SU-DHL-6 (cell line): ENCODE data around the gene YEATS4.

Source experiments
- EZH2phosphoT487 ChIP-seq: fragments of 200-600 bp; sonication (generic), shearing (Covaris generic); conservative IDR thresholded peaks from 2 replicates; pipeline ENCODE4 v1.6.1; 2018; ENCODE audit warnings: mild to moderate bottlenecking, antibody characterized with exemption, low read length, moderate library complexity, mixed read lengths
- TF ChIP-seq, protein P1 (sequence below): fragments of 200-600 bp; sonication (generic); IDR thresholded peaks from one replicate; pipeline ENCODE4 v1.5.1; 2017; ENCODE audit warnings: antibody characterized with exemption, mild to moderate bottlenecking, low read length, moderate library complexity; ENCODE audit not compliant: insufficient read depth, poor library complexity, severe bottlenecking

DNA sequence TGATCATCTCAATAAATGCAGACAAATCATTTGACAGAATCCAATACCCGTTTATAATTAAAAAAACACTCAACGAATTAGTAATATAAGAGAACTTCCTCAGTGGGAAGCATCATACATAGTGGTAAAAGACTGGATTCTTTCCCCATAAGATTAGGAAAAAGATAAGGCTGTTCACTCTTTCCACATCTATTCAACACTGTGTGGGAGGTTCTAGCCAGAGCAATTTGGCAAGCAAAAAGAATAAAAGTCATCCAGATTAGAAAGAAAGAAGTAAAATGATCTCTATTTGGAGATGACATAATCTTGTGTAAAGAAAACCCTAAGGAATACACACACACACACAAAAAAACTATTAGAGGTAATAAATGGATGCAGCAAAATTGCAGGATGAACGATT is 38.4 kb downstream of the YEATS4 start:
- TF ChIP-seq, protein P1, sequence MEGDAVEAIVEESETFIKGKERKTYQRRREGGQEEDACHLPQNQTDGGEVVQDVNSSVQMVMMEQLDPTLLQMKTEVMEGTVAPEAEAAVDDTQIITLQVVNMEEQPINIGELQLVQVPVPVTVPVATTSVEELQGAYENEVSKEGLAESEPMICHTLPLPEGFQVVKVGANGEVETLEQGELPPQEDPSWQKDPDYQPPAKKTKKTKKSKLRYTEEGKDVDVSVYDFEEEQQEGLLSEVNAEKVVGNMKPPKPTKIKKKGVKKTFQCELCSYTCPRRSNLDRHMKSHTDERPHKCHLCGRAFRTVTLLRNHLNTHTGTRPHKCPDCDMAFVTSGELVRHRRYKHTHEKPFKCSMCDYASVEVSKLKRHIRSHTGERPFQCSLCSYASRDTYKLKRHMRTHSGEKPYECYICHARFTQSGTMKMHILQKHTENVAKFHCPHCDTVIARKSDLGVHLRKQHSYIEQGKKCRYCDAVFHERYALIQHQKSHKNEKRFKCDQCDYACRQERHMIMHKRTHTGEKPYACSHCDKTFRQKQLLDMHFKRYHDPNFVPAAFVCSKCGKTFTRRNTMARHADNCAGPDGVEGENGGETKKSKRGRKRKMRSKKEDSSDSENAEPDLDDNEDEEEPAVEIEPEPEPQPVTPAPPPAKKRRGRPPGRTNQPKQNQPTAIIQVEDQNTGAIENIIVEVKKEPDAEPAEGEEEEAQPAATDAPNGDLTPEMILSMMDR: no peak
- no peak for TF ChIP-seq EZH2phosphoT487
